GM21528 (cell line): ENCODE results near the gene IYD.
"Not testable (repeated sequence)": the region's sequence is repeated elsewhere in the genome, so short reads cannot be mapped to it uniquely, and the experiment has no call there.

ENCODE experiments used
- ATAC-seq: cut with Tn5 transposase; IDR thresholded peaks from one replicate; pipeline ENCODE4 v1.9.1; 2021; ENCODE audit warnings: mild to moderate bottlenecking, moderate library complexity; ENCODE audit not compliant: unreplicated experiment, low FRiP score

The IYD gene

GRCh38 chr6:150349546-150349945 lies 19.3 kb upstream of the IYD start:
- no peak for ATAC-seq

GRCh38 chr6:150352321-150353296 lies 16.2 kb upstream of the IYD start:
- ATAC-seq = no peak

GRCh38 chr6:150353445-150353844 lies 15.4 kb upstream of the IYD start:
- ATAC-seq = no peak

- ATAC-seq = no peak
Observed at GRCh38 chr6:150354754-150355571, 13.8 kb upstream of the IYD start.

GRCh38 chr6:150355932-150356331 lies 12.9 kb upstream of the IYD start:
- ATAC-seq = no peak

GRCh38 chr6:150361876-150362275 lies 6.9 kb upstream of the IYD start:
- ATAC-seq = no peak

GRCh38 chr6:150363733-150364132 lies 5.1 kb upstream of the IYD start:
- no peak for ATAC-seq

- no peak for ATAC-seq
Observed at GRCh38 chr6:150366118-150366778, 2.6 kb upstream of the IYD start.

GRCh38 chr6:150369408-150369807 lies 596 bp downstream of the IYD start:
- no peak for ATAC-seq

- no peak for ATAC-seq
Observed at GRCh38 chr6:150370112-150370511, 1.3 kb downstream of the IYD start.

GRCh38 chr6:150371356-150371755 lies 2.5 kb downstream of the IYD start:
- ATAC-seq = no peak

- no peak for ATAC-seq
Observed at GRCh38 chr6:150372051-150372450, 3.2 kb downstream of the IYD start.

- no peak for ATAC-seq
Observed at GRCh38 chr6:150373260-150373701, 4.5 kb downstream of the IYD start.

- not testable (repeated sequence) for ATAC-seq
Observed at GRCh38 chr6:150374346-150374745, 5.5 kb downstream of the IYD start.

- ATAC-seq = no peak
Observed at GRCh38 chr6:150377211-150377781, 8.5 kb downstream of the IYD start.

GRCh38 chr6:150380256-150380655 lies 11.4 kb downstream of the IYD start:
- ATAC-seq = no peak

- no peak for ATAC-seq
Observed at GRCh38 chr6:150382171-150382570, 13.4 kb downstream of the IYD start.

- ATAC-seq = no peak
Observed at GRCh38 chr6:150391414-150391813, 22.6 kb downstream of the IYD start.

- ATAC-seq = no peak
Observed at GRCh38 chr6:150391890-150392289, 23.1 kb downstream of the IYD start.

GRCh38 chr6:150392452-150393220 lies 23.8 kb downstream of the IYD start:
- no peak for ATAC-seq
